HepG2 (cell line): ENCODE measurements around the gene ASB16. TPM values are rescaled to one million over a fixed set of nuclear protein-coding genes. Genes with fewer than 3 reads are reported as not detected.

Experiments used
- ATAC-seq: fragments of 200-7000 bp; cut with Tn5 transposase; 3 replicates; pipeline ENCODE4 v1.9.1; 2020; ENCODE audit warnings: mild to moderate bottlenecking, moderate library complexity
- BruUV-seq: library from RNA; stranded (reverse); fragments of 400-500 nt; replicated peaks from 2 replicates; lab custom pipeline; 2021; lab: Mats Ljungman, UMichigan
- CTCF ChIA-PET: fragments of 300-600 bp; formaldehyde crosslinking; extraction: SDS; loops from one replicate; lab custom pipeline; 2021; ENCODE audit warnings: low total read pairs, inconsistent platforms, low intra/inter-chr PET ratio; lab: Yijun Ruan, JAX
- POLR2A ChIA-PET: fragments of 350-600 bp; sonication (Branson Sonifier 250); formaldehyde crosslinking; loops from one replicate; lab custom pipeline; 2020; ENCODE audit warnings: antibody characterized with exemption, inconsistent platforms; lab: Yijun Ruan, JAX
- DNase-seq: peaks from one replicate; pipeline ENCODE4 v3.0.0-alpha.2; 2015; ENCODE audit warnings: low spot score
- FAIRE-seq: peaks from 3 replicates; lab custom pipeline; 2011; peaks lifted over from hg19 to GRCh38; lab: Jason Lieb, UNC
- H2AFZ ChIP-seq: one replicate; pipeline ENCODE4 v1.6.1; 2011; ENCODE audit warnings: low read length, inconsistent platforms
- H3K27ac ChIP-seq: fragments of 300-600 bp; 3 replicates; pipeline ENCODE4 v1.8.0; 2011; ENCODE audit warnings: mixed run types, mild to moderate bottlenecking, mixed read lengths, low read length, inconsistent platforms; ENCODE audit not compliant: insufficient read depth; ENCODE audit errors: extremely low read length
- H3K27me3 ChIP-seq, 2 experiments: fragments of 200-600 bp in 1 of 2; 2 replicates in 1 of 2; 3 replicates in 1 of 2; pipeline versions ENCODE4 v1.6.0 to v1.8.0; 2011; ENCODE audit warnings: low read length in 2 of 2, mild to moderate bottlenecking in 2 of 2, moderate library complexity in 2 of 2, inconsistent platforms in 1 of 2; ENCODE audit not compliant: insufficient read depth in 2 of 2, control insufficient read depth in 1 of 2
- H3K36me3 ChIP-seq, 2 experiments: fragments of 200-600 bp in 1 of 2; replicated peaks in 1 of 2; 2 replicates in 1 of 2; 3 replicates in 1 of 2; pipeline versions ENCODE4 v1.5.1 to v1.8.0; 2011; ENCODE audit warnings: low read length in 2 of 2, inconsistent platforms in 1 of 2; ENCODE audit not compliant: insufficient read depth in 2 of 2, control insufficient read depth in 1 of 2
- H3K4me1 ChIP-seq: 2 replicates; pipeline ENCODE4 v1.5.1; 2012; ENCODE audit warnings: low read length, inconsistent platforms; ENCODE audit not compliant: insufficient read depth
- H3K4me2 ChIP-seq: 2 replicates; pipeline ENCODE4 v1.6.0; 2011; ENCODE audit warnings: low read depth, low read length, inconsistent platforms
- H3K4me3 ChIP-seq, 3 experiments: fragments of 200-600 bp in 1 of 3; sonication (generic), shearing (Covaris generic) in 1 of 3; replicated peaks in 1 of 3; 2 replicates each; pipeline ENCODE4 v1.5.1; 2011 to 2016; ENCODE audit warnings: low read length in 3 of 3, inconsistent platforms in 2 of 3, low read depth in 2 of 3, mild to moderate bottlenecking in 2 of 3, control low read depth in 1 of 3, mixed read lengths in 1 of 3; ENCODE audit not compliant: insufficient read depth in 1 of 3
- H3K79me2 ChIP-seq: one replicate; pipeline ENCODE4 v1.6.1; 2011; ENCODE audit warnings: low read length, inconsistent platforms; ENCODE audit not compliant: insufficient read depth
- H3K9ac ChIP-seq: 2 replicates; pipeline ENCODE4 v1.6.0; 2011; ENCODE audit warnings: mild to moderate bottlenecking, low read depth, low read length, inconsistent platforms; ENCODE audit not compliant: insufficient read depth
- H3K9me3 ChIP-seq: 2 replicates; pipeline ENCODE4 v1.5.1; 2012; ENCODE audit warnings: mild to moderate bottlenecking, low read length
- H4K20me1 ChIP-seq: 2 replicates; pipeline ENCODE4 v1.6.0; 2011; ENCODE audit warnings: inconsistent platforms, mild to moderate bottlenecking, low read length, moderate library complexity; ENCODE audit not compliant: insufficient read depth
- ARNT ChIP-seq: fragments of 450-650 bp; IDR thresholded peaks from 2 replicates; pipeline ENCODE4 v1.6.1; 2017
- ARNTL ChIP-seq: sonication (generic); formaldehyde crosslinking; IDR thresholded peaks from 2 replicates; pipeline ENCODE4 v1.4.0; 2020; ENCODE audit warnings: mild to moderate bottlenecking, missing genetic modification reagents
- EP300 ChIP-seq, 3 experiments: sonication (generic) in 1 of 3; formaldehyde crosslinking in 1 of 3; IDR thresholded peaks; 2 replicates each; pipeline versions ENCODE4 v1.5.1 to v1.6.1; 2011 to 2020; ENCODE audit warnings: low read depth in 2 of 3, low read length in 2 of 3, borderline replicate concordance in 1 of 3, improper control_type of control experiment in 1 of 3, mild to moderate bottlenecking in 1 of 3, missing genetic modification reagents in 1 of 3, moderate library complexity in 1 of 3
- FOSL2 ChIP-seq: sonication (generic); formaldehyde crosslinking; IDR thresholded peaks from 2 replicates; pipeline ENCODE4 v1.4.0; 2020; ENCODE audit warnings: missing genetic modification reagents
- KAT2B ChIP-seq: fragments of 150-350 bp; IDR thresholded peaks from 2 replicates; pipeline ENCODE4 v1.6.1; 2014; ENCODE audit warnings: low read depth, low read length, borderline replicate concordance
- SKI ChIP-seq: fragments of 450-650 bp; IDR thresholded peaks from one replicate; pipeline ENCODE4 v1.6.1; 2018; ENCODE audit warnings: mild to moderate bottlenecking; ENCODE audit not compliant: partially characterized antibody
- SOX6 ChIP-seq, 2 experiments: fragments of 450-650 bp in 1 of 2; sonication (generic) in 1 of 2; formaldehyde crosslinking in 1 of 2; IDR thresholded peaks; 2 replicates each; pipeline versions ENCODE4 v1.4.0 to v1.6.1; 2017 to 2020; ENCODE audit warnings: antibody characterized with exemption in 1 of 2, mild to moderate bottlenecking in 1 of 2, missing genetic modification reagents in 1 of 2
- YEATS2 ChIP-seq: sonication (generic); formaldehyde crosslinking; IDR thresholded peaks from 2 replicates; pipeline ENCODE4 v1.4.0; 2020; ENCODE audit warnings: missing genetic modification reagents, borderline replicate concordance
- ZBTB14 ChIP-seq: sonication (generic); formaldehyde crosslinking; IDR thresholded peaks from 2 replicates; pipeline ENCODE4 v1.4.0; 2020; ENCODE audit warnings: missing genetic modification reagents
- ZFP1 ChIP-seq: IDR thresholded peaks from 2 replicates; pipeline ENCODE4 v1.6.1; 2016
- ZFP36L1 ChIP-seq: sonication (generic); formaldehyde crosslinking; IDR thresholded peaks from 2 replicates; pipeline ENCODE4 v1.8.0; 2022; ENCODE audit warnings: mild to moderate bottlenecking, missing genetic modification reagents, moderate library complexity
- ZFP41 ChIP-seq: sonication (generic); formaldehyde crosslinking; IDR thresholded peaks from 2 replicates; pipeline ENCODE4 v1.4.0; 2020; ENCODE audit warnings: mild to moderate bottlenecking, missing genetic modification reagents, borderline replicate concordance
- ZNF20 ChIP-seq: sonication (generic); formaldehyde crosslinking; IDR thresholded peaks from 2 replicates; pipeline ENCODE4 v1.4.0; 2020; ENCODE audit warnings: mild to moderate bottlenecking, moderate library complexity, missing genetic modification reagents
- ZNF253 ChIP-seq: sonication (generic); formaldehyde crosslinking; IDR thresholded peaks from 2 replicates; pipeline ENCODE4 v1.8.0; 2022; ENCODE audit warnings: mild to moderate bottlenecking, missing genetic modification reagents, borderline replicate concordance
- ZNF530 ChIP-seq: sonication (generic); formaldehyde crosslinking; IDR thresholded peaks from 2 replicates; pipeline ENCODE4 v1.5.0; 2020; ENCODE audit warnings: low read depth, mild to moderate bottlenecking, missing genetic modification reagents
- ZNF607 ChIP-seq: sonication (generic); formaldehyde crosslinking; IDR thresholded peaks from 2 replicates; pipeline ENCODE4 v1.5.1; 2020; ENCODE audit warnings: missing genetic modification reagents, mild to moderate bottlenecking, borderline replicate concordance
- ZNF83 ChIP-seq: sonication (generic); formaldehyde crosslinking; IDR thresholded peaks from 2 replicates; pipeline ENCODE4 v1.4.0; 2020; ENCODE audit warnings: missing genetic modification reagents, mild to moderate bottlenecking, borderline replicate concordance
- ZSCAN29 ChIP-seq: sonication (generic); formaldehyde crosslinking; conservative IDR thresholded peaks from 2 replicates; pipeline ENCODE4 v1.4.0; 2020; ENCODE audit warnings: mild to moderate bottlenecking, missing genetic modification reagents
- WGBS: methylation state at CpG from one replicate; pipeline ENCODE4 v1.1.6; 2017; ENCODE audit warnings: low lambda C conversion rate; 5-methylcytosine and 5-hydroxymethylcytosine counted together
- in situ Hi-C: cut with HindIII; loops from 2 replicates; pipeline ENCODE4 v1.10.0; 2017; ENCODE audit warnings: low pct_unique_long_range_greater_than_20kb; ENCODE audit not compliant: extremely low pct_ligation_motif_present
- intact Hi-C: fragments of 100-400 bp; cut with micrococcal nuclease; formaldehyde crosslinking; loops from one replicate; pipeline ENCODE4 v1.10.0; 2022; ENCODE audit not compliant: unreplicated experiment
- polyA plus RNA-seq, 8 experiments: library from polyadenylated mRNA; depleted of rRNA in 3 of 8; stranded (reverse) in 7 of 8; unstranded in 1 of 8; fragments of >200 nt; fragmentation: Illumina TruSeq in 4 of 8; extraction: Trizol in 4 of 8; gene quantifications; 2 replicates each; pipeline versions ENCODE4 v1.2.1 to v1.2.3, GENCODE V29; 2011 to 2016; ENCODE audit warnings: low read depth in 4 of 8, missing spikeins in 1 of 8, mixed read lengths in 1 of 8; ENCODE audit not compliant: insufficient read depth in 1 of 8
- total RNA-seq, 5 experiments: library from RNA; depleted of rRNA; stranded (reverse); fragments of >200 nt; fragmentation: Illumina TruSeq; extraction: Trizol; gene quantifications; 2 replicates each; pipeline ENCODE4 v1.2.3, GENCODE V29; 2016; ENCODE audit warnings: low read depth in 1 of 5

The ASB16 gene
- total and polyA plus RNA-seq, 2 of the 13 experiments (the other 11 are each of a cell fraction or from before 2014, with no cell fraction given) = 0.07 TPM; not detected in 1

DNA sequence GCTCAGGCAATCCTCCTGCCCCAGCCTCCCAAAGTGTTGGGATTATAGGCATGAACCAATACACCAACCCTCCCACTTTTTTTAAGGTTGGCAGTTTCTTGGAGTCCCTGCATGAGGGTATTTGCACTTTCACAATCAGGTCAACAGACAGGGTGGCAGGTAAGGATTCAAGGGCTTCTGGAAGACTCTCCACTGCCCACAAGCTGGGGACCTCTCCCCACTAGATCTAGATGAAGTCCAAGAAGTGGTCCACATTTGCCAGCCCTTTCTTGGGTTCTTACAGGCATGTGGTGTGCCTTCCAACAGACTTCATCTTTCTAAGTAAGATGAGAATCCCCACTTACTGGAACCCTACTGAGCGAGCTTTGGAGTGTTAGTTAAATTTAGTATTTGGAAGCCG lies 3.9 kb downstream of the ASB16 start:
- intact Hi-C loops = no loop called here
- no peaks in the 10 kb centered on the region for H4K20me1 ChIP-seq
- TF ChIP-seq ZFP36L1 = no peak
- no peak for TF ChIP-seq ZNF530
- no peak for TF ChIP-seq FOSL2 (CRISPR knock-in tag)
- TF ChIP-seq ZNF607 (CRISPR knock-in tag) = no peak
- no peak for TF ChIP-seq ZNF83
- TF ChIP-seq ARNT = no peak
- TF ChIP-seq ZNF20 (CRISPR knock-in tag) = no peak
- TF ChIP-seq ARNTL (CRISPR knock-in tag) = no peak
- no peak for TF ChIP-seq ZNF253 (CRISPR knock-in tag)
- H3K36me3 ChIP-seq = peaks cover 1 to 14% of the 10 kb centered on the region in 2 experiments; a peak in 3 of 5 replicates
- POLR2A ChIA-PET = interaction anchor here (0.7 to 1.5 kb wide), 2 partner anchors 12 to 47 kb away, joined by 3 to 5 read pairs; partner anchors contain the start of gene TMUB2
- H3K4me1 ChIP-seq = peaks cover 28% of the 10 kb centered on the region
- CTCF ChIA-PET = no interaction called here
- 100% methylated on average over 2 of the region's 2 CpGs for WGBS
- H2AFZ ChIP-seq = no peak overlapping the region
- H3K79me2 ChIP-seq = no peaks in the 10 kb centered on the region
- no peak for ATAC-seq
- H3K4me3 ChIP-seq = no peak overlapping the region
- BruUV-seq = no TSS peak
- H3K4me2 ChIP-seq = no peak overlapping the region
- H3K27me3 ChIP-seq = no peaks in the 10 kb centered on the region
- in situ Hi-C loops = loop anchor here (5.0 kb wide), 1 partner anchor 232 kb away; the partner anchor contains the start of gene PPY
- no peaks in the 10 kb centered on the region for H3K9me3 ChIP-seq
- no peak overlapping the region for H3K27ac ChIP-seq
- DNase-seq = no peak
- H3K9ac ChIP-seq = no peak overlapping the region
- no peak for FAIRE-seq

DNA sequence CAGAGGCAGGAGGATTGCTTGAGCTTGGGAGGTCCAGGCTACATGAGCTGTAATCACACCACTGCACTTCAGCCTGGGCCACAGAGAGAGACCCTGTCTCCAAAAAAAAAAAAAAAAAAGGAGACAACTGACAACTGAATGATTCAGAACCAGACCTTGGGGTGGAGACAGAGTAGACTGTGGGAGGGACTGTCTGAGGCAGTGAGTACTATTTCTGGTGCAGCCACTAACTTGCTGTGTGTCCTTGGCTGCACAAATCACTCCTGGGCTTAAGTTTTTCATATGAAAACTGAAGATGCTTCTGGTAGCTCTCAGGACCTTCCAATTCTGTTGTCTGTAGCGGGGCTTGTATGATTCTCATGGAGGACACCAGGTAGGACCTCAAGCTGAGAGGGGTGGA lies 5.8 kb downstream of the ASB16 start:
- H3K36me3 ChIP-seq = peaks cover 1 to 14% of the 10 kb centered on the region in 2 experiments; a peak in 3 of 5 replicates
- no peak for FAIRE-seq
- intact Hi-C loops = no loop called here
- no peak for TF ChIP-seq YEATS2
- TF ChIP-seq ZBTB14 (CRISPR knock-in tag) = no peak
- TF ChIP-seq ZFP41 = no peak
- no peak for TF ChIP-seq ZSCAN29
- no peak for TF ChIP-seq ZFP1 (CRISPR knock-in tag)
- TF ChIP-seq KAT2B = no peak
- no peak for TF ChIP-seq SKI
- TF ChIP-seq EP300 (IDR thresholded peaks at IDR 0.05; ENCODE audit: low read depth in 2 of 2, low read length in 2 of 2) = no peak
- no peak for TF ChIP-seq EP300 (CRISPR knock-in tag; IDR thresholded peaks at IDR 0.05; ENCODE audit: borderline replicate concordance)
- no peak for TF ChIP-seq SOX6 (IDR thresholded peaks at IDR 0.05)
- no peak for TF ChIP-seq SOX6 (CRISPR knock-in tag; IDR thresholded peaks at IDR 0.05)
- TF ChIP-seq, all 625 proteins: peak for 0
- ATAC-seq (no peak), DNase-seq (no peak)
- H3K9me3 ChIP-seq = no peaks in the 10 kb centered on the region
- no peak overlapping the region for H3K9ac ChIP-seq
- H4K20me1 ChIP-seq = no peaks in the 10 kb centered on the region
- H3K27me3 ChIP-seq = no peaks in the 10 kb centered on the region
- in situ Hi-C loops = no loop called here
- ChIA-PET CTCF (no interaction called here), POLR2A (interaction anchor here (0.7 to 1.3 kb wide), 2 partner anchors 11 to 175 kb away, joined by 3 to 4 read pairs; partner anchors contain the start of gene TMUB2)
- peaks cover 10% of the 10 kb centered on the region for H3K4me1 ChIP-seq
- no peak overlapping the region for H3K4me3 ChIP-seq
- no peak overlapping the region for H3K4me2 ChIP-seq
- H2AFZ ChIP-seq = no peak overlapping the region
- H3K79me2 ChIP-seq = no peaks in the 10 kb centered on the region
- WGBS = 89% methylated on average over 1 of the region's 1 CpG
- BruUV-seq = no TSS peak
- no peak overlapping the region for H3K27ac ChIP-seq
